ENCODE results near the gene RAD51. TPM values are rescaled to one million over a fixed set of nuclear protein-coding genes. Genes with fewer than 3 reads are reported as not detected.

Gene RAD51
- total RNA-seq, 1 experiment from 2014 or later, result 30.3 TPM

GRCh38 chr15:40768521-40769273 is 73.7 kb downstream of the RAD51 start:
- Histone ChIP-seq H3K4me1 (ENCODE audit: control insufficient read depth, insufficient read depth, low read length) (peaks cover 41% of the 10 kb centered on the region), H3K27me3 (ENCODE audit: control insufficient read depth, insufficient read depth, low read length) (no peaks in the 10 kb centered on the region), H3K36me3 (ENCODE audit: control insufficient read depth, insufficient read depth, low read length) (no peaks in the 10 kb centered on the region), H3K9me3 (ENCODE audit: control insufficient read depth, insufficient read depth, low read depth, low read length) (no peaks in the 10 kb centered on the region), H3K27ac (ENCODE audit: low read length) (no peak overlapping the region), H3K4me3 (ENCODE audit: low read depth in 2 of 2, low read length in 2 of 2) (no peak overlapping the region)
- intact Hi-C loops (cut with micrococcal nuclease; ENCODE audit: unreplicated experiment), result no loop called here
- in situ Hi-C loops (cut with HindIII; ENCODE audit: low pct_unique_long_range_greater_than_20kb, low sequenced_read_pairs), result no loop called here
- ChIA-PET CTCF (no interaction called here), POLR2A (no interaction called here)
- TF ChIP-seq TCF7L2 (IDR thresholded peaks at IDR 0.05; ENCODE audit: low read depth, low read length) (no peak), SIN3A (IDR thresholded peaks at IDR 0.05; ENCODE audit: borderline replicate concordance, insufficient read depth, low read depth, low read length) (no peak), REST (IDR thresholded peaks at IDR 0.05; ENCODE audit: insufficient read depth in 1 of 2, low read depth in 2 of 2, low read length in 1 of 2) (no peak), POLR2AphosphoS5 (IDR thresholded peaks at IDR 0.05; ENCODE audit: low read depth, low read length) (no peak)
- DNase-seq (ENCODE audit: low read depth, low spot score), result no peak
- no TSS peak for BruUV-seq (replicated peaks)
- no peak for ATAC-seq

- Histone ChIP-seq H3K27me3 (ENCODE audit: control insufficient read depth, insufficient read depth, low read length) (no peaks in the 10 kb centered on the region), H3K9me3 (ENCODE audit: control insufficient read depth, insufficient read depth, low read depth, low read length) (no peaks in the 10 kb centered on the region), H3K36me3 (ENCODE audit: control insufficient read depth, insufficient read depth, low read length) (no peaks in the 10 kb centered on the region), H3K27ac (ENCODE audit: low read length) (no peak within 1 kb of the TSS), H3K4me1 (ENCODE audit: control insufficient read depth, insufficient read depth, low read length) (peaks cover 40% of the 10 kb centered on the region), H3K4me3 (ENCODE audit: low read depth in 2 of 2, low read length in 2 of 2) (no peak within 1 kb of the TSS)
- BruUV-seq (replicated peaks), result no TSS peak
- CTCF ChIA-PET, result interaction anchor here (0.5 to 0.7 kb wide), 2 partner anchors 35 to 297 kb away, joined by 4 read pairs; no protein-coding TSS in a partner anchor
- intact Hi-C loops (cut with micrococcal nuclease; ENCODE audit: unreplicated experiment), result no loop called here
- POLR2A ChIA-PET, result no interaction called here
- no peak for TF ChIP-seq SIN3A (IDR thresholded peaks at IDR 0.05; ENCODE audit: borderline replicate concordance, insufficient read depth, low read depth, low read length)
- TF ChIP-seq REST (IDR thresholded peaks at IDR 0.05; ENCODE audit: insufficient read depth in 1 of 2, low read depth in 2 of 2, low read length in 1 of 2), result no peak
- TF ChIP-seq POLR2AphosphoS5 (IDR thresholded peaks at IDR 0.05; ENCODE audit: low read depth, low read length), result no peak
- no peak for TF ChIP-seq TCF7L2 (IDR thresholded peaks at IDR 0.05; ENCODE audit: low read depth, low read length)
- TF ChIP-seq CTCF (IDR thresholded peaks at IDR 0.05), result no peak
- in situ Hi-C loops (cut with HindIII; ENCODE audit: low pct_unique_long_range_greater_than_20kb, low sequenced_read_pairs), result no loop called here
- ATAC-seq, result no peak
- no peak for DNase-seq (ENCODE audit: low read depth, low spot score)
Measured at GRCh38 chr15:40769274-40770146, 74.5 kb downstream of the RAD51 start, which contains the start of gene C15orf62. TSS of gene C15orf62 (plus strand) at chr15:40769980. CDS start at chr15:40770496, 516 bp downstream.
